DMS 273 treated with DMSO at 0.1 percent for 48 hours (cell line): ENCODE data around the gene FKRP.

Experiments
- DNase-seq: peaks from one replicate; lab custom pipeline; 2025; lab: John Stamatoyannopoulos, UW

FKRP gene

DNA sequence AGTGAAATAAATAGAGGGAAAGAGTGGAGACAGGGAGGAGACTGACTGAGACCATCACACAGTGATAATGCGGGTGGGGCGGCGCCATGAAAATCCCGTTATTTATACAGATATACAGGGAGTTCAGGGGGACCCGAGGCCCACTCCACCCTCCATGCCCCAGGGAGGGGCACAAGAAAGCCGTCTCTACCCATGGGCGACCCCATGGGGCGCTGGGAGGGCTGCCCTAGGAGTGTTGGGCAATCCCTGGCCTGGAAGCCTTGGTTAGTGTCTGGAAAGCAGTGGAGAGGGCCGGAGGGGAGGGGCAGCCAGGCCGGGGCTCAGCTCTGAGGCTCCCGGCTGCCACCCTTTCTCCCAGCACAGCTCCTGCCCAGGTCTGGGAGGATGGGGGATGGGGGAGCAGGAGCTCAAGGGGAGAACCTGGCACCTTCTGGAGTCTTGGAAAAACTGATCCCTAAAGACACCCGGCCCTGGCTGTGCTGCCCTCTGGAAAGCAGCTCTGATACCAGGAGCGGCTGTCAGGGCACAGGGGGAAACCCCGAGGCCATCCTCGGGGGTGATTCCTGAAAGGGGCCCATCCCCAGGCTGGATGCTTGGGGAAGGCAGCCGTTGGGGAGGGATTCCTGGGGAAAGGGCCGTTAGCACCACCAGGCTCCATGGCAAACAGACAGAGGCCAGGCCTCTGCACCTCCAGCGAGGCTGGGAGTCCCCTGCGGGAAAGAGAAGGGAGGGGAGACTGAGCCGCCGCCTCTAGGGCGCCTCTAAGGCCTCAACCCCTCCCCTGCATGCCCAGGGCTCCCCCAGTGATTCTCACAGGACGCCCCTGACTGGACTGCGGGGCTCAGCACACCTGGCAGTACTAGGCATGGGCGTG lies 26.0 kb upstream of the FKRP start:
- no peak for DNase-seq

DNA sequence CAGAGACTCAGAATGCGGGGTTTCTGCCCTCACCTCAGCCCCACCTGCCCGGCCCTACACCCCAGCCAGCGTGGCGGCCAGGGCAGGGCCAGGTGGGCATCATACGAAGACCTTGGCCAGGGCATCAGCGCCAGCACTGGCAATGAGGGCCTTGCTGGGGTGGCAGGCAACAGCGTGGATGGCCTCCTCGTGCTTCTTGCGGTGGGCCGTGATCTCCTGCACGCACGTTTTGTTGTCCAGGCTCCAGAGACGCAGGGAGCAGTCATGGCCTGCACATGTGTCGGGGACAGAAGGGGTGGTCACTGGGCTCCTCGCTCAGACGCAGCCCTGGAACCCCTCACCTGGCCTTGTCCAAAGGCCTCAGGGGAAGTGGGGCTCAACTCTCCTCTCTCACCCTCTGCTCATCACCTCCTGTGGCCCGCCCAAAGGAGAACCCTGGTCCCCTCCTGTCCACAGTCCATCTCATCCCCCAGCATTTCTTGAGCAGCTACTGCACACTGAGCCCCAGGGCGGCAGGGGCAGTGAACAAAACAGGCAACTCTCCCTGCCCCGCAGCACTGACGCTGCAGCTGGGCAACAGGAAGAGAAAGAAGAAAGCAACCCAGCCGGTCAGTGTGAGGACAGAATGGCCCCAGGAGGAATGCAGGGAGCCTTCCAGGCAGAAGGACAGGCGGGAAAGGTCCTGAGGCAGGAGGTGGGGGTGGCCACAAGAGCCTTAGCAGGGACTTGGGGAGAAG lies 25.2 kb upstream of the FKRP start:
- no peak for DNase-seq

DNA sequence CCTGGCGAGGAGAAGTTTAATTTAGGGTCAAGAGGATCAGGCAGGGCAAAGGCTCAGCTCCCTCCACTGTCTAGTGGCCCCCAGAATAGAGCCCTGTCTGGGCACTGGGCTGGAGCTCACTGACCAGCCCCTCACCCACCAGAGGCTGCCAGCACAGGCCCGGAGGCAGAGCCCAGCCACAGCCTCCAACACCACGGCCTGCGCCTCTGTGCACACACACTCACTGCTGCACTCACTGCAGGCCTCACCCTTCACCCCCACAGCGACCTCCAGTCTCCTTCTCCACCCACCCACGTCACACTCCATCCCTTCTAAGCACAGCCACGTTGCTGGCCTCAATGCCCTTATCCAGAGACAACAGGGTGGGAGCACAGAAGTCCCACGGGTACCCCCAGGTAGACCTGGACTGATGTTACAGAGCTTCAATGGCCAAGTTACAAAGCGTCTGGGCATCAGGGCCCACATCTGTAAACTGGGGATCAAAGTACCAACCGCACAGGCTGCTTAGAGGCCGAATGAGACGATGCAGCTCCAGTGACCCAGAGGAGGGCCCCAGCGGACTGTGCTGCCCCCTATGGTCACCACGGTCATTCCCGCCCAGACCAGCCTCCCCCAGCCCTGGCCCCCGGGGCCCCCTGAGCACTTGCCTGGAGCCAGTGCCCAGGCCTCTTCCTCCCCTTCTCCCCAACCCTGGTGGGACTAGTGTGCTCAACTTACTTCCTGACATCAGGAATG lies 24.4 kb upstream of the FKRP start:
- DNase-seq, result no peak

DNA sequence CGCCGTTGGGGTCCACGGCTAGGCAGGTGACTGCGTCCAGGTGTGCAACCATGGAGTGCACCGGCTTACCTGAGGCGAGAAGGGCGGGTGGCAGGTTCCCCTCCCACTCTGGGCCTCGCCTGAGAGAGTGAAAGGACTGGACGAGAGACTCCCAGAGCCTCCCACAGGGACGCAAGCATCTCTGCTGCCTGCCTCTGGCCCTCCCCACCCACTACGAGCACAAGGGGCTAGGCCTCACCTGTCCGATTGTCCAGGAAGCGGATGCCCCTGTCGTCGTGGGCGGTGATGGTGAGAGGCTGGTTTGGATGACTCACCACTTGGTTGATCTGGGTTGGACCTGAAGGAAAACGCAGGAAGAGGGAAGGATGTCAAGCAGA lies 23.9 kb upstream of the FKRP start:
- DNase-seq, result no peak

DNA sequence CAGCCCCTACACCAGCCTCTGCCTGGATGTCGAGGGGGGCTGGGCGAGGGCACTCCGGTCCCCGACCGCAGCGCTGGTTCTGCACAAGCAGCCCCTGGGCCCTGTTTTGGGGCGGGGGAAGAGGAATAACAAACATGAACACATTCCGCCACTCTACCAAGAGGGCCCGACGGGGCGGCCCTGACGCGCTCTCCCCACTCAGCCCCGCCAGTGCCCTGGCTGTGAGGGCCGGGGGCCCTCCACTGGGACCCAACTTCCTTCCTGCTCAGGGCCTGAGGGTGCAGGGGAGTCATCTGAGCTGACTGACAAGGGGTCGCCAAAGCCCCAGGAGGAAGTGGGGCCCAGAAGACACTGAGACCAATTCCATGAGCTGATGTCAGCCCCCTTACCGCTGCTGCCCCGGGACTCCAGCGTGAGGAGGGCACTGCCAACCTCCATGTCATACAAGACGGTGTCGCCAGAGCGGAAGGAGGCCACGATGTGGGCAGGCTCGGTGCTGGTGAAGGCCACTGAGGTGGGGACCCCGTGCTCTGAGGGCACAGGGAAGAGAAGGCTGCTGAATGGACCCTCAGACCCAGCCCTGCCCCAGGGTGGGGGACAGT lies 23.3 kb upstream of the FKRP start:
- no peak for DNase-seq

DNA sequence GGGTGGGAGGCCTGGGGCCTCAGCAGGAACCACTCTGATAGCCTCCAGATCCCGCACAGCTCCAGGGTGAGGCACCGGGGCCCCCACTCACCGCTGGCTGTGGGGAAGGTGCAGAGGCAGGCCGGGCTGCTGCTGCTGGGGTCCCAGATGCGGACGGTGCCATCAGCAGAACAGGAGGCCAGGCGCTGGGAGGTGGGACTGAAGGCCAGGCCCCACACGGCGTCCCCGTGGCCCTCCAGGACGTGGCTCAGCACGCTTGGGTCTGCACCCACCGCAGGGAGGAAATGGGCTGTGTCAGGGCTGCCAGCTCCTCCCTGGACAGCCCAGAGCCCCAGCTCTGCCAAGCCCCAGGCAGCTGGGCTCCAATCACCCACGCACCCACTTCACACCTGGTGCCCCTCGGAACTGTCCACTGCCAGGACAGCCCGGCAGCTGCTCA lies 22.8 kb upstream of the FKRP start:
- DNase-seq, result no peak

DNA sequence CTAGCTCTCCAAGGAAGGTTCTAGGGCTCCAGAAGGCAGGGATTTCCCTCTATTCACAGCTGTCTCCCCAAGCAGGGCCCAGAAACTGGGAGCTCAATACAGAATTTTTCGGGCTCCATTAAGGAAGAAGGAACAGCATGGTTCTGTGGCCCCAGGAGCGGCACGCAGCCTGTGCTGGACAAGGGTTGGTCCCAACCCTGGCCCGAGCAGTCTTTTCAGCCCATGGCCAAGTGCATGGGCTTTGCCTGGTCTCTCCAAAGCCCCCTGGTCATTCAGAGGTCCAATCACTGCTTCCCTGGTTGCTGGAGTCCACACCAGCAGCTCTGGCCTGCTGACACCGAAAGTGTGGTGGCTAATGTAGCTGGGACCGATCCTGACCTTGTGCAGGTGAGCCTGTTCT lies 22.4 kb upstream of the FKRP start:
- DNase-seq, result no peak

DNA sequence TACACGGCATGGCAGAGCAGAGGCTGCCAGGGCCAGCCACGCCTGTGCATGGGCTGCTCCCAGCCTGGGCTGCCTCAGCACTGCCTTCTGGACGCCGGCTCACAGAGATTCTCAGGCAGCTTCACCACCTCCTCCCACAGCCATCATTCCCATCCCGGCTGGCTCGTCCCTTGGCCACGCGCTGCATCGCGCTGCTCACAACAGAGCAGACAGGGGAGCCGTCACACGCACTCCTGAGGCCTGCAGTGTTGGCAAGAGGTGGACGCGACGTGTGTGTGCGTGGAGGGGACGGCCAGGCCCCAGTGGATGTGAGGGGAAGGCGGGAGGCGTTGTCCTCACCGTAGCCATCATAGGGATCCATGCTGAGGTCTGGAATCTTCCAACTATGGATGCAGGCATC lies 21.4 kb upstream of the FKRP start:
- DNase-seq, result no peak

DNA sequence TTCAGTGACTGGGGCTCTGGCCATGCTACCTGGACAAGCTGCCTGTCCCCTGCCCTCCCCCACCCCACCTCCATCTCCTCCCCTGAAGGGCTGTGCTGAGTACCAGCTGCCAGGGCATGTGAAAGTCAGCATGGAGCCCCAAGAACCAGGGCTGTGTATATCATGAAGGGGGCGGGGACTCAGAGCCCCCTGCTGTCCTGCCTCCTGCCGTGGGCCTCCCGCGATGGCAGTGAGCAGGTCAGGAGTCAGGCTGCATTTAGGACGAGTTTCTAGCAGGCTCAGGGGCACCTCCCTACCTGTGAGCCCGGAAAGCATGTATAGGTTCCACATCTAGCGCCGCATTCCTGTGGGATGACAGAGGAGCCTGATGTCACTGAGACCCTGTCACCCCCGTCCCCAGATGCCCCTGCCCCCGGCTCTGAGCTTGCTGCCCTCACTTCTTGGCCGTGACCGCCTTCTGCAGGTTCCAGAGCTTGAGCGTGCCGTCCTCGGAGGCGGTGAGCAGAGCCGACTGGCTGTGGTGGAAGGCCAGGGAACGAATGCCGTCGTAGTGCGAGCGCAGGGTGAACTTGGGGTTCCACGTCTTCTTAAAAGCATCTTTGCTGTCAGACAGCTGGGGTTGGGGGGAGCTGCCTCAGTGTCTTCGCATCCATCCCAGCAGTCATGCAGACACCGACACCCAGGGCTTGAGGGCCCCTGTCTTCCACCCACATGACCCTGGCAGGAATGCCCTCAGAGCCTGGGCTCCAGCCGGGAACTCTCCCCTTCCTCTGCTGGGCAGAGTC lies 20.6 kb upstream of the FKRP start:
- DNase-seq, result no peak

DNA sequence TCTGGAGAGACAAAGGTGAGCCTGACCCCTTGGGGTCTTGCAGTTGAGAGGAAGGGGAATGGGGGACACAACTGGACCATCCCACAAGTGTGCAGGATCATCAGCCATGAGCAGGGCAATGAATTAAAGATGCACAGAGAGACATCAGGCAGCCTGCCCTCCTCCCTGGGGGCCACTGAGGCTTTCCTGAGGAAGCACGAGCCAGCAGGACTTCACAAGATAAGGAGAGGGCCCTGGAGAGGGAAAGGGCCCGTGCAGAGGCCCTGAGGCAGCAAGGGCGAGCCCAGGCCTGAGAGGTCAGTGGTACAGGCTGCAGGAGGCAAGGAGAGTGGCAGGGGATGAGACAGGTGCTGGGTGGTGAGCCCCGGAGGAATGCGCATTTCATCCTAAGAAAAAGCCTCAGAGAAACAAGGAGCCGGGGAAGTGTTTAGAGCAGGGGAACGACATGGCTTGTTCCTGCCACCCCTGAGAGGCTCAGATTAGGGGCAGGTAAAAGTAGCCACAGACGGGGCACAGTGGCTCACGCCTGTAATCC lies 19.9 kb upstream of the FKRP start:
- no peak for DNase-seq

DNA sequence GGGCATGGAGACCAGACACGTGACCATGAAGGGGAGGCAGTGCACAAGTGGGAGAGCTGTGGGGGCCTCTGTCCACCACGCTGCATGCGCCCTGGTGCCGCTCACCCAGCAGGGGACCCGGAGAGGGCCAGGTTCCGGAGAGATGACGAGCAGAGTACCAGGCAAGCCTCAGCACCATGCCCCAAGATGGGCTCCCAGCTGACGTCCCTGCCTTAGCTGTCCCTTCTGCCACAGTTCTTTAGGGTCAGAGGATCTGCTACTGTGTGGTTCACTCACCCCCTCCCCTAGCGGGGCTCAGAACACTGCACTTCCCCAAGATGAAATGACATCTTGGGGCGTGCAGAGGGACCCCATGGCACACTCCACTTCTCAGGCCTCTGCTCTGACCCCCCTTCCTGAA lies 19.3 kb upstream of the FKRP start:
- DNase-seq, result no peak

DNA sequence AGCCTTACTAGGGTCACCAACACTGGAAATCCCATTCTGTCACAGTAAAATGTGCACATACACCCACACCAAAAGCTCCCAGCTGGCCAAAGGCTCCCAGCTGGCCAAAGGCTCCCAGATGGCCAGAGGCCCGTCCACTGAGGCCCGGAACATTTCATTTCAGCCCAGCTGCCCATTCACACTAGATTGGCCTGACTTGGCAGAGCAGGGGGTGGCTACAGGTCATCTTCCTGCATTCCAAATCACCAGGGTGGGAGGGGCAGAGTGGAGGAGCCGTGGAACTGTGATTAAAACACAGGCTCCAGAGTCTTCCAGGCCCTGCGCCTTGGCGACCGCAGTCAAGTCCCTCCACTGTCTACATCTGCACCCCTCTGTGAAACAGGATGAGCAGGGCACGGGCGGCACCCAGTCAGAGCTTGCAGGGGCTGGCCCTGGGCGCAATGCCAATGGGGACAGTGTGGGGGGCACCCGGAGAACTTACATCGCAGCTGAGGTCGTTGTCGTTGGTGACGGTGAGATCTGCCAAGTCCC lies 18.8 kb upstream of the FKRP start:
- DNase-seq, result no peak

DNA sequence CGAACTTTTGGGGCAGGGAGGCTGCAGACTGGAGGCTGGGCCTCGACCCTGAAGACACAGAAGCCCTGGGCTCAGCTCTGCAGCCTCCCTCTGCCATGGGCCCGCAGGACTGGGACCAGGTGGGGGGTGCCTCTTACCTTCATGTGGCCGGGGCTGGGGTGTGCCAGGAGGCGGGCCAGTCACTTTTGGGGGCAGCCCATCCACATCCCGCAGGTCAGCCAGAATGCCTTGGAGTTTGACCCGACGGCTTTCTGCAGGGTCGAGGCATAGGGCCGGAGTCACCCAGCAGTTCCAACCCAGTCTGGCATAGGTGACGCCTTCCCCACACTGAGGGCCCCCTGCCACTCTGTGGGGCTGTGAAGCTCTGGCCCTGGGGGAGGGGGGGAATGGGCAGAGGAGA lies 18.1 kb upstream of the FKRP start:
- no peak for DNase-seq

DNA sequence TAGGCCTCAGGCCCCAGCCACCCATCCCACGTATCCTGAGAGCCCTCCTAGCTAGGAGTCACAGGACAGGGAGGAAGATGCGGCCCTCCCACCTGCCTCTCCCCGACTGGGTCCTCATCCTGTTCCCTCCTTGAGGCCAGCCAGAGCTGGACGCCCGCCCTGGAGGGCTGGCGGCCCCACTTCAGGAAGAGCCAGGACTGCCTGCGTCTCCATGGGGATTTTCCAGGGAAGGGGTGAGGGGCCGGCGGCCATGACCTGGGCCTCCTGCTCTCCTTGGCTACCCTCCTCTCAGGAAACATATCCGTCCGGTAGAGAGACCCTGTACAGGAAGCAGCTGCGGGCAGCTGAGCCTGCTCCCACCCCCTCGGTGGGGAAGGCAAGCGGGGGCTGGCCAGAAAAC lies 17.6 kb upstream of the FKRP start:
- DNase-seq, result no peak

DNA sequence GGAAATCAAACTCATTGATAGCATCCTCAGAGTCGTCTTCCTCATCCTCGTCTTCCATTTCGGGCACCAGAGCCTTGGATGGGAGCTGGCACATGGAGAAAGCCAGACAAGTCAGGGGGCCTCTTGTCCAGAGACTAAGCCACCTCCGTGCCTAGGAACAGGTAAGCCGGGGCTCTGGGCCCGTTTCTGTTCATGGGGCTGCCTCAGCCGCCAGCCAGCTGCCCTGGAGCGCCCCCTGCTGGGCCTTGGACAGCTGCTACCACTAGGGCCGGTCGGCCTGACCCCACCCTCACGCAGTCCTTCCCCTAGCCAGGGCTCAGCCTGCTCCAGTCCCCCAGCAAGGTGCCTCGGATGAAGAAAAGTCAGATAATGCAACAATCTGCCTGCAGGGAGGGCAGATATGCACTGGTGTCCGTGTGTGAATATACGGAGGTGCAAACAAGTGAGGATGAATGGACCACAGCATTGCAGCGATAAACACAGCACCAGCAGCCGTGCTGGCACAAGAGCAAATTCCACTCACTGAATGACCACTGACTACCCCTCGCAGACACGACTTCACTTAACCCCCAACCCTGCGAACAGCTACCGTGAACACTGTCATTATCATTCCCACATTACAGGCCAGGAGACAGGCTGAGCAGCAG lies 17.0 kb upstream of the FKRP start:
- no peak for DNase-seq

DNA sequence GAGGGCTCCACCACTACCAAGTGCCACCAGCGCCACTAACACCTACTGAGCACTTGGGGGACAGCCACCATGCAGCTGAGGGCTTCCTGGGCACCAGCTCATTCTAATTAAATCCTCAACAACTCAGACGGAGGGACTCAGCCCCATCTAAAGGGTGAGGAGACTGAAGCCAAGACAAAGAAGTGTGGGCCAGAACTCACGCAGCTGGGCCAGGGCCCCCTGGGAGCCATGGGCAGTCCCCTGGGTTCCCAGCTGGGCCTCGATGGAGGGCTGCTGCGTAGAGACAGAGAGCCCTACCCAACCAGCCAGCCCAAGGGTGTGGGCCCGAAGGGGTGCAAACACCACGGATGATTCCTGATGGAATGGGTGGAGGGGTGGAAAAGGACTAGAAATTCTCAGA lies 16.2 kb upstream of the FKRP start:
- no peak for DNase-seq

DNA sequence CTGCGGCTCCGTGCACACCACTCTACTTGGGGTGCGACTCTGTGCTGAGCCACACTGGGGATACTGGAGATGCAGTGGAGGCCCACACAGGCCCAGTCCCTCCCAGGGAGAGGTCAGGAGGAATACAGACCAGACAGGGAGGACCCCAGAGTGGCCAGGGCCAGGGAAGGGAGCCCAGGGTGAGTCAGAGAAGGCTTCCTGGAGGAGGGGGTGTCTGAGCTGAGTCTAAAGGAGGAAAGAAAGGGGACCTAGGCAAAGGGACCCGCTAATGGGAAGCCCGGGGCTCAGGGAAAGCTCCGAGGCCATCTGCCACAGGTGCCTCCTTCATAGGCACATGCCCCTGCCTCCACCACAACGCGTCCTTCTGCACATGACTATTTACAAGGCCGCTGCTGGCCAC lies 15.7 kb upstream of the FKRP start:
- no peak for DNase-seq

DNA sequence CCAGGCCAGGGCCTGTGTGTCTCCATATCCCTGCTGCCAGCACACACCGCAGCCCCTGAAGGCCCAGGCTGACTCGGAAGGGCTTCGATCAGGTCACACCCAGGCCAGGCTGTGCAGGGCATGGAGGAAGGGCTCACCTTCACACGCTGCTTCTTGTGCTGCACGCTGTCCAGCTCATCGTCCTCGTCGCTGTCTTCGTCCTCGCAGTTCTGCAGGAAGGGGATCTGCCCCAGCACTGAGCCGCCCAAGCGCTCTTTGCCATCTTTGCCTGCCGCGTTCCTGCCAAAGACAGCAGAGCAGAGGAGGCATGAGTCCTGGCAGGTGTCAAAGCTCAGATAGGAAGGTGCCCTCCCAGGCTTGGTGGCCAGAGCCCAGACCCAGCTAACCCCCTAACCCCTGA lies 15.3 kb upstream of the FKRP start:
- DNase-seq, result no peak

DNA sequence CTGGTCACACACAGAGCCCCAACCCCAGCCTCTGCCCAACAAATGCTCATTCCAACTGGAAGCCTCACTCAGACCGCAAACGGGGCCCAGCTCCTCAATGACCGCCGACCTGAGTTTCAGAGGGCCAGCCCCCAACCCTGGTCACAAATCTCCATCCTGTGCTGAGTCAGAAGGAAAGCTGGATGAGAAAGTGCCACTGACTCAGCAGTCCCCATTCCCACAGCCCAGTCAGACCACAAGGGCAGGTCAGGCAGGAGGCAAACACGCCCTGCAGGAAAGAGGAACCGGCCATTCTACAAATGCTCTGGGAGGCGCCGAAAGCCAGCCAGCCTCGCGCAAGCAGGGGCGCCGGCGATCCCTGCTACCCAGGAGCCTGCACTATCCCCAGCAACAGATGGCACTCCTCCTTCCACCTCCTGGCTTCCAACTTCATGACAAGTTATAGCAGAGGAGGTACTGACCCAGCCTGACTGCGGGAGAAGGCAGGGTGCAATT lies 14.8 kb upstream of the FKRP start:
- DNase-seq, result no peak

DNA sequence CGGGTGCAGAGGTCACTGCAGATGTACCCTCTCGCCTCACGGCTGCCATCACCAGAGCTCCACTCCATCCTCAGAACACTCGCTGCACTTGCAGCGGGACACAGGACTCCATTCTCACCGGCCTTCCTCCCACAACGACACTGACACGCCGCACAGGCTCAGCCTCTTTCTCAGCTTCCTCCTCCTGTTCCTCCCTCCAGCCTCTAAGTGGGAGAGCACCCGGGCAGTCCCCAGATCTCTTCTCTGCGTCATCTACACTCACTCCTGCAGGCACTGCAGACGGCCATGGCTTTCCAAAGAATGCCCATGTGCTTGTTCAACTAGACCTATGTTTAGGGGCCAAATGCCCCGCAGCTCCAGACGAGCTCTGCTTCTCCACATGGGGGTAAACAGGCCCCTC lies 14.3 kb upstream of the FKRP start:
- DNase-seq, result no peak
